Stimulated activated CD4-positive, alpha-beta T cell treated with anti-CD3 and anti-CD28 coated beads, Interleukin-2, amount 100 ng/mL, for 4 hours (primary cell): ENCODE measurements around the gene ARAP1.

Experiments used
- DNase-seq: peaks from one replicate; pipeline ENCODE4 v3.0.0-alpha.2; 2020; ENCODE audit warnings: low read depth

ARAP1 gene

DNA sequence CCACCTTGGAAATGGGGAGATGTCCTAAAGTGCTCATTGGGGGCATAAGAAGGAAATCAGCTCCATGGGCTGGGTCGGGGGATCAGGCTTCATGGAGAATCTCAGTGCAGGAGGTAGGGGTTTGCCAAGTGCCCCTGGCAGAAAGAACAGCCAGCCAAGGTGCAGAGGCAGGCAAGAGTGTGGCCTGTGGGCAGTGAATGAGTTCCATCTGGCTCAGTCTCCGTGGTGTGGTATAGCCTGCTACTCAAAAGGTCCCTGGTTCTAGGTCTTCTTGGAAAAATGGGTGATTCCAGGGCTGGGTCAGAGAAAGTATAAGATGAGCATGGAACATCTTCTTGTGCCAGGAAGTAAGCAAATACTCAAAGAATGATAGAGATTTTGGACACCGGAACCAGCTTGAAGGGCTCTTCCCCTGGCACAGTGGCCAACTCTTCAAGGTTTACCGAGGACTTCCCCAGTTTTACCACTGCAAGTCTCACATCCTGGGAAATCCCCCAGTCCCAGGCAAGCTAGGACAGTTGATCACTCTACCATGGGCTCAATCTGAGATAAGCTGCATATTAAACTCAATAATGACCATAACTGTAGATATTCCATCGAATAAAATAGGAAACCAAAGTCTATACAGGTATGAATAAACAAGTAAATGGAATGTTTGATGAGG is 10.6 kb upstream of the ARAP1 start:
- no peak for DNase-seq

GRCh38 chr11:72760539-72761405 is 8.6 kb upstream of the ARAP1 start:
- no peak for DNase-seq

DNA sequence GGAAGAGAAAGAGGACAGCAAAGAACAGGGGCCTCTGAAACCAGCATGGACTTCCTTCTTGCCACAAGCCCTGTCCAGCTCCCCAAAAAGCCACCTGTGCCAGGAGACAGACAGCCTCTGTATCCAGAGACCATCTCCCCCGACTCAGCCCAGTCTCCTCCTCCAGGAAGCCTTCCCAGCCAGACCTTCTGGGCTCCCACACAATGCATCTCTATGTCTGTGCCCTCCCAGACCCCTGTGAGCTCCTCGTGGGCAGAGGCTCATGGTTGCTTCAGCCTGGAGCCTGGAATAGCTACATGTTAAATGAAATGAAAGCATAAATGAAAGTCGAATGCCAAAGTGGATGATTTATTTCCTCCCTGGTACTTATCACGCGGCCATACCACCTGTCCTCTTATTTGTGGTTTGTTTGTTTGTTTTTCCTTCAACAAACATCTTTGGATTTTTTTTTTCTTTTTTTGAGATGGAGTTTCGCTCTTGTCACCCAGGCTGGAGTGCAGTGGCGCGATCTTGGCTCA is 7.3 kb upstream of the ARAP1 start:
- no peak for DNase-seq

GRCh38 chr11:72758690-72759389 is 6.6 kb upstream of the ARAP1 start:
- no peak for DNase-seq

DNA sequence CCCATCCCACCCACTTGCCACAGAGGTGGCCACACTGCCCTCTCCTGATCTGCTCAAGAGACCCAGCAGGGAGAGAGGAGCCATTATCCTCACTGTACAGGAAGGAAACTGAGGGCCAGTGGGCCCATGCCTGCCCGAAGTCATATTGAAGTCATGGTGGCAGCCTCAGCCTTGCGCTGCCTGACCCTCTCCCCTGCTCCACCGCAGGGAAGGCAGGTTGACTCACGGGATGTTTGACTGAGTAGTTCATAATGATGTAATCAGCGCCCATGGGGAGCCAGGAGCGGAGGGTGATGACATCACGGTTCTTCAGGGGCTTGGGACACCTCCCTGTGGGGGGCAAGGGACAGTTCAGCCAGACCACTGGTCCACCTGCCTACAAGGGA is 6.1 kb upstream of the ARAP1 start:
- DNase-seq: no peak

- no peak for DNase-seq
Observed at GRCh38 chr11:72755713-72756285, 3.6 kb upstream of the ARAP1 start.

DNA sequence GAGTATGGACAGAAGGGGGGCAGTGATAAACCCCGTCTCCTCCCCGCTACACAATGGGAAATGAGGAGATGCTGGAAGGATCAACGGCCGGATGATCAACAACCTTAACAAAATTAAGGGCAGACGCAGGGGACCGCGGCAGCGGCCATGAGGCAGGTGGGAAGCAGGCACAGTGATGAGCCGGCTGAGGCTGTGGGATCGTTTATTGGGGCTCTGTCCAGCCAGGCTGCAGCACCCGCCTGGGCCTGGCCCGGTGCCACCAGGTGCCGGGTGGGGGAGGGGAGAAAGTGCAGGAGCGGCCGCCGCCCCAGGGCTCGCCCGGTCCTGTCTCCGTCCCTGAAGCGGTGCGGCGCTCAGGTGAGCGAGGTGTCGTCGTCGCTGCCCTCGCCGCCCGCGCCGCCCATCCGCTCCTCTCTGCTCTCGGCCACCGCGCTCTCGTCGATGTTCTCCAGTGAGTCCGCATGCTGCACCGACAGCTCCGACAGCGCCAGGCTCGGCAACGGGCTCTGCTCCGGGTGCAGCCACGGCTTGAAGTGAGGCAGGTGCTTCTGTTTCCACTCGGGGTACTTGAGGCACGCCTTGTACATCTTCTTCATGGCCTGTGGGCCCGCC is 2.4 kb upstream of the ARAP1 start:
- DNase-seq: no peak

- DNase-seq: no peak
Observed at GRCh38 chr11:72754149-72754543, 1.9 kb upstream of the ARAP1 start.

DNA sequence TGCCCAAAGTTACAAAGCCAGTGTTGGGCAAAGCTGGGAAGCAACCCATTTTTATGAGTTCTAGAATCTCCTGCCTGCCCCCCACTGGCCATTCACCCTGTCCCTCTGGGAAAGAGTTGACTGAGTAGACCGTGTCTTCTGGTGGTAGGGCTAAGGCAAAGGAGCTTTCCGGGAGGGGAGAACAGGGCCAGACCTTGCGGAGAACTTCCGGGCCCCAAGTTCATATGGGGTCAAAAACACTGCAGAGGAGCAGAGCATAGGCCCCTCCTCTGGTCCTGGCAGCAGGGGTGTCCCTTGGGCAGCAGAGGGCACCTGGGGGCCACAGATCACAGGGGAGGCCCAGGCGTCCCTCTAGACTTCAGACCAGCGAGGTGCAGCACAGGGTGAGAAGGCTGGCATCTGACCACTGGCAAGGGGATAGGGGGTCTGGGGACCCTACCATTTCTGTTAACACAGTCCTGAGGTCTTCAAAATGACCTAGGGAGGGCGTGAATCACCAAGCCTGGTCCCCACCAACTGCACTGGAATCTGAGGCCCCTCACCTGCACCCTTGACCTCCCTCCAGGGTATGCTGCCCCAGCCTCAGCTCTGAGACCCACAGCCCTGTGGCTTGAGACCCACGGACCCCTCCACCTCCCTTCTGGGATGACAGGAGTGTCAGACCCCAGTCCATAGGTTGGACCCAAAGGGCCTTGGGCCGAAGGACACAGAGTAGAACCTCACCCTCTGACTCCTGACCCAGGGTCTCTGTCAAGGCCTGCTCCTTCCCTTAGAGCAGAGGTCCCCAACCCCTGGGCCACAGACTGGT is 1.3 kb upstream of the ARAP1 start:
- no peak for DNase-seq

- no peak for DNase-seq
Observed at GRCh38 chr11:72751116-72752087, 806 bp downstream of the ARAP1 start.

DNA sequence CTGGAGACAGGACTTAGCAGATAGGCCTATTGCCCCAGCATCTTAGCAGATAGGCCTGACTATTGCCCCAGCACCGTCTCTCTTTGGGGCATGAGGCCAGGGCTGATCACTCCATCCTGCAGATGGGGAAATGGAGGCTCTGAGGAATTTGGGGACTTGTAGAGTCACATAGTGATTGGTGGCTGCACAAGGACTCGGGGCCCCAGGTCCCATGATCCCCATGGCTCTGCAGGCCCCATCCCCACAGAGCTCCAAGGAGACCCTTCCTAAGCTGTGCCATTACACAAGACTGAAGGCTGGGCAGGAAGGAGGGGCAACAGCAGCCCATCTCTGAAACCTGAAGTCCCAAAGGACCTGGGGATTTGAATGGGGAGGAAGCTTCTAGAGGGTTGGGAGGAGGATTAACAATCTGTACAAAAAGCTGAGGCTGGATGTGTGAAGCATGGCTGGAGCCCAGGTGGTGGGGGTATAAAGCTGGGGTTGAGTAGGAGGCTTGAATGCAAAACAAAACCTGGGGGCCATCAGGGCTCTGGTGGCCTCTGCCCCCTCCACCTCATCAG is 1.6 kb downstream of the ARAP1 start:
- no peak for DNase-seq

- DNase-seq: no peak
Observed at GRCh38 chr11:72750086-72750485, 2.1 kb downstream of the ARAP1 start.

- no peak for DNase-seq
Observed at GRCh38 chr11:72747289-72747855, 4.8 kb downstream of the ARAP1 start.

GRCh38 chr11:72746821-72747220 is 5.4 kb downstream of the ARAP1 start:
- no peak for DNase-seq

GRCh38 chr11:72745925-72746550 is 6.2 kb downstream of the ARAP1 start:
- DNase-seq: no peak

DNA sequence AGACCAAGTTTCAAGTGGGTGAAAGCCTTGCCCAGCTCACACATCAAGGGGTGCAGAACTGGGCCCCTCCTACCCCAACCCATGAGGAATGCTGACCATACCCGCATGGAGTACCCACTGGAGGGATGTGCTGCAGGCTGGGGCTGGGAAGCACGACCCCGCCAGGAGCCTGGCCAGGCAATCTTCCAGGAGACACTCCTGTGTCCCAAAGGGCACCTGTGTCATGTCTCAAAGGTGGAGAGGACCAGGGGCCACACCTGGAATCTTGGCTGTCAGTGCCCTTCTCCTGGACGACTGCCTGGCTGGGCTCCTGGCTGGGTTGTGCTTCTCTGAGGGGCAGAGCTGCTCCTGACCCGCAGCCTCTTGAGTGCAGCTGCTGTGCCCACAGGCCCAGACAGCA is 6.7 kb downstream of the ARAP1 start:
- no peak for DNase-seq

GRCh38 chr11:72744474-72744873 is 7.7 kb downstream of the ARAP1 start:
- no peak for DNase-seq

DNA sequence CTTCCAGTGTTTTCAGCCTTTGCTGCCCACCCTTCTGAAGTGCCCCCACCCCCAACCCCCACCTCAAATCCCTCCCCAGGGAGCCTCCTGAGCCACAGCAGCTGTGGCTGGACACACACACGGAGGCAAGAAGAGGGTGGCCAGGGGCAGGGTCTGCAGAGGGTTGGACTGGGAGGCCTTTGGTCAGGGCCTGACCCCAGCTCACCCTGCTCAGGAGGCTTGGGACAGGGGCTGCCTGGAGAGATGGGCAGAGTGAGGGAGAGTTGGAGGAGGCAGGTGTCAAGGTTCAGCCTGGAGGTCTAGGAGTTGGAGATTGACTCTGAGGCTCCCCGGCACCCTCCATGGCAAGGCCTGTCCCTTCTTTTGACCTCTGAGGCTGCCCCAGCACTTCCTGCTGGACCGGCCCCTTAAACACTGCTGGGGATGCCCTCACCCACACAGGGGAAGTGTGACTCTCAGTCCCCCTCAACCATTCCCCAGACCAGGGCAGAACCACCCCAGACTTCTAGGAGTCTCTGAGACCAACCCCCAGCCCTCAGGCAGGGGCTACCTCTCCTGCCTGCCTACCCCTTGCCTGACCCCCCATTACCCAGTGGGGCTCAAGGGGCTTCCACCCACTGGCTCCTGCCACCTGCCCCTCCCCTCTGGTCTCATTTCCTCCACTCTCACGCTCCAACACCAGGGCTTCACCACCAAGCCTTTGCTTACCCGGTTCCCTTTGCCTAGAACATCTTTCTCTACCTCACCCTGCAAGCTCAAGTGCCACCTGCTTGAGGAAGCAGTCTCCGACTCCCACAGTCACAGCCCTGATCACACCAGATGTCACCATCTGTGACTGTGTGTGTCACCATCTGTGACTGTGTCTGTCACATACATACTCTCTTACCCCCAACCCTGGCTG is 8.6 kb downstream of the ARAP1 start:
- no peak for DNase-seq
